K562 (cell line): ENCODE measurements around the gene PPP1R37. TPM values are rescaled to one million over a fixed set of nuclear protein-coding genes. Genes with fewer than 3 reads are reported as not detected.

Source experiments
- ATF7 ChIP-seq: fragments of 450-650 bp; IDR thresholded peaks from 2 replicates; pipeline ENCODE4 v1.7.1; 2014; ENCODE audit warnings: mild to moderate bottlenecking, moderate library complexity
- YY1 ChIP-seq, 3 experiments: IDR thresholded peaks; 2 replicates each; pipeline ENCODE4 v1.6.1; 2011; ENCODE audit warnings: low read length in 2 of 3, mild to moderate bottlenecking in 2 of 3, moderate library complexity in 2 of 3, borderline replicate concordance in 1 of 3, control low read depth in 1 of 3, low read depth in 1 of 3; ENCODE audit not compliant: insufficient read depth in 3 of 3, insufficient replicate concordance in 2 of 3, control insufficient read depth in 1 of 3, insufficient read length in 1 of 3; ENCODE audit errors: extremely low read depth in 1 of 3
- ZBTB8A ChIP-seq: fragments of 450-650 bp; IDR thresholded peaks from 2 replicates; pipeline ENCODE4 v1.6.1; 2018; ENCODE audit warnings: mild to moderate bottlenecking, moderate library complexity; ENCODE audit not compliant: partially characterized antibody
- ZNF75A ChIP-seq: fragments of 450-650 bp; formaldehyde crosslinking; IDR thresholded peaks from 2 replicates; pipeline ENCODE4 v1.4.0; 2020; ENCODE audit warnings: mild to moderate bottlenecking
- polyA plus RNA-seq, 8 experiments: library from polyadenylated mRNA; depleted of rRNA in 4 of 8; stranded (reverse) in 5 of 8; unstranded in 3 of 8; fragments of >200 nt; fragmentation: Nextera tagmentation in 2 of 8; fragmentation: Illumina TruSeq in 1 of 8; extraction: Ambion mirVana in 2 of 8; extraction: Trizol in 1 of 8; gene quantifications; 2 replicates each; pipeline versions ENCODE4 v1.2.1 to v1.2.3, GENCODE V29; 2011 to 2014; ENCODE audit warnings: inconsistent platforms in 1 of 8, missing spikeins in 1 of 8
- total RNA-seq, 7 experiments: library from RNA; depleted of rRNA in 6 of 7; stranded (reverse); fragments of >200 nt in 6 of 7; fragmentation: Illumina TruSeq in 2 of 7; extraction: Trizol in 2 of 7; gene quantifications; 2 replicates each; pipeline versions ENCODE4 v1.2.1 to v1.2.3, GENCODE V29; 2011 to 2021; ENCODE audit warnings: low replicate concordance in 1 of 7
- TF ChIP-seq, protein P1 (sequence below): fragments of 450-650 bp; IDR thresholded peaks from 2 replicates; pipeline ENCODE4 v1.7.0; 2016; ENCODE audit warnings: borderline replicate concordance
- TF ChIP-seq, protein P2 (sequence below): fragments of 450-650 bp; IDR thresholded peaks from 2 replicates; pipeline ENCODE4 v1.6.1; 2016; ENCODE audit warnings: missing biosample characterization, missing genetic modification characterization
- TF ChIP-seq, protein P3 (sequence below): sonication (generic); formaldehyde crosslinking; IDR thresholded peaks from 2 replicates; pipeline ENCODE4 v1.8.0; 2022; ENCODE audit warnings: mild to moderate bottlenecking, low read depth, missing genetic modification reagents
- TF ChIP-seq, protein P4 (sequence below): fragments of 250-450 bp; sonication (Bioruptor Pico); IDR thresholded peaks from 2 replicates; pipeline ENCODE4 v1.8.0; 2021; ENCODE audit warnings: mild to moderate bottlenecking, moderate library complexity
- TF ChIP-seq, protein P5 (sequence below): sonication (generic); formaldehyde crosslinking; IDR thresholded peaks from 2 replicates; pipeline ENCODE4 v1.8.0; 2023; ENCODE audit warnings: missing genetic modification reagents, mild to moderate bottlenecking, borderline replicate concordance

PPP1R37 gene
- total and polyA plus RNA-seq, 9 of the 15 experiments (the other 6 are each of a cell fraction or from before 2014, with no cell fraction given) = 0.04 to 20.3 (median 7.3) TPM

DNA sequence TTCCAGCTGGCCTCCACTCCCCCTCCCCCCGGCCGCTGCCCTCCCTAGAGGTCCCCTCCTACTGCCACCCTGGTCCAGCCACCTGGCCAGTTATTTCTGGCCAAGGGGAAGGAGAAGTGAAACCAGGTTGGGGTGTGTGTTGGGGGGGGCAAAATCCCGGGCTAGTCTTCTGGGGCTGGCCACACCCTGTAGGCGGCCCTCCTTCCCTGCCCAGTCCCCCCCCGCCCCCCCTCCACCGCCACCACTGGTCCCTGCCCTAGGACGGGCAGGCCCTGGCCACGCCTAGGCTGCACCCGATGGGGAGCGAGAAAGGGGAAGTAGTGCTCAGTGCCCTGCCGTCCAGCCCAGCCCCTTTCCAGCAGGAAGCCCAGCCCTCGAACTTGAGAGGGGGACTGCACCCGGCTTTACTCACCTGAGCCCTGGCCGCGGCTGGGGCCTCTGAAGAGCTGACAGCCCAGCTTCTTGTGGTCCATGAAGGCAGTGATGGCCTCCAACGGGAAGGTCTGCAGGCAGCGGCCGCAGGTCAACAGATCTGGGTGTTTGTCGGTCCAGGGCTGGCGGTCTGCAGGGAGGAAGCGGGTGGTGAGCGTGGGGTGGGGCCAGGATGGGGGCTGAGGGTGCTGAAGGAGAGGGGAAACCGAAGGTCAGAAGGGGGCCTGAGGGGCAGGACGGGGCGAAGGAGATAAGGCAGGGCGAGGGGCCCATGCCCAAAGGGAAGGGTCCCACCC lies 17.5 kb upstream of the PPP1R37 start (continued):
- no peak for TF ChIP-seq ZNF75A (CRISPR knock-in tag)
- TF ChIP-seq, protein P1, sequence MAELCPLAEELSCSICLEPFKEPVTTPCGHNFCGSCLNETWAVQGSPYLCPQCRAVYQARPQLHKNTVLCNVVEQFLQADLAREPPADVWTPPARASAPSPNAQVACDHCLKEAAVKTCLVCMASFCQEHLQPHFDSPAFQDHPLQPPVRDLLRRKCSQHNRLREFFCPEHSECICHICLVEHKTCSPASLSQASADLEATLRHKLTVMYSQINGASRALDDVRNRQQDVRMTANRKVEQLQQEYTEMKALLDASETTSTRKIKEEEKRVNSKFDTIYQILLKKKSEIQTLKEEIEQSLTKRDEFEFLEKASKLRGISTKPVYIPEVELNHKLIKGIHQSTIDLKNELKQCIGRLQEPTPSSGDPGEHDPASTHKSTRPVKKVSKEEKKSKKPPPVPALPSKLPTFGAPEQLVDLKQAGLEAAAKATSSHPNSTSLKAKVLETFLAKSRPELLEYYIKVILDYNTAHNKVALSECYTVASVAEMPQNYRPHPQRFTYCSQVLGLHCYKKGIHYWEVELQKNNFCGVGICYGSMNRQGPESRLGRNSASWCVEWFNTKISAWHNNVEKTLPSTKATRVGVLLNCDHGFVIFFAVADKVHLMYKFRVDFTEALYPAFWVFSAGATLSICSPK = 0 out of 2 replicates have a peak, but pooled peaks have one; percentile 38
- TF ChIP-seq, protein P2, sequence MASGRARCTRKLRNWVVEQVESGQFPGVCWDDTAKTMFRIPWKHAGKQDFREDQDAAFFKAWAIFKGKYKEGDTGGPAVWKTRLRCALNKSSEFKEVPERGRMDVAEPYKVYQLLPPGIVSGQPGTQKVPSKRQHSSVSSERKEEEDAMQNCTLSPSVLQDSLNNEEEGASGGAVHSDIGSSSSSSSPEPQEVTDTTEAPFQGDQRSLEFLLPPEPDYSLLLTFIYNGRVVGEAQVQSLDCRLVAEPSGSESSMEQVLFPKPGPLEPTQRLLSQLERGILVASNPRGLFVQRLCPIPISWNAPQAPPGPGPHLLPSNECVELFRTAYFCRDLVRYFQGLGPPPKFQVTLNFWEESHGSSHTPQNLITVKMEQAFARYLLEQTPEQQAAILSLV (tag) = no peak
- TF ChIP-seq, protein P3, sequence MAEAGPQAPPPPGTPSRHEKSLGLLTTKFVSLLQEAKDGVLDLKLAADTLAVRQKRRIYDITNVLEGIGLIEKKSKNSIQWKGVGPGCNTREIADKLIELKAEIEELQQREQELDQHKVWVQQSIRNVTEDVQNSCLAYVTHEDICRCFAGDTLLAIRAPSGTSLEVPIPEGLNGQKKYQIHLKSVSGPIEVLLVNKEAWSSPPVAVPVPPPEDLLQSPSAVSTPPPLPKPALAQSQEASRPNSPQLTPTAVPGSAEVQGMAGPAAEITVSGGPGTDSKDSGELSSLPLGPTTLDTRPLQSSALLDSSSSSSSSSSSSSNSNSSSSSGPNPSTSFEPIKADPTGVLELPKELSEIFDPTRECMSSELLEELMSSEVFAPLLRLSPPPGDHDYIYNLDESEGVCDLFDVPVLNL (CRISPR knock-in tag) = no peak
- peak in 2 of 3 experiments; percentile 27 to 32 for TF ChIP-seq YY1 (IDR thresholded peaks at IDR 0.05; ENCODE audit: borderline replicate concordance in 1 of 3, control insufficient read depth in 1 of 3, extremely low read depth in 1 of 3, insufficient read depth in 3 of 3, insufficient read length in 1 of 3, insufficient replicate concordance in 2 of 3, low read depth in 1 of 3, low read length in 2 of 3)
- TF ChIP-seq ATF7 = 0 out of 2 replicates have a peak, but pooled peaks have one; percentile 2
- TF ChIP-seq, protein P4, sequence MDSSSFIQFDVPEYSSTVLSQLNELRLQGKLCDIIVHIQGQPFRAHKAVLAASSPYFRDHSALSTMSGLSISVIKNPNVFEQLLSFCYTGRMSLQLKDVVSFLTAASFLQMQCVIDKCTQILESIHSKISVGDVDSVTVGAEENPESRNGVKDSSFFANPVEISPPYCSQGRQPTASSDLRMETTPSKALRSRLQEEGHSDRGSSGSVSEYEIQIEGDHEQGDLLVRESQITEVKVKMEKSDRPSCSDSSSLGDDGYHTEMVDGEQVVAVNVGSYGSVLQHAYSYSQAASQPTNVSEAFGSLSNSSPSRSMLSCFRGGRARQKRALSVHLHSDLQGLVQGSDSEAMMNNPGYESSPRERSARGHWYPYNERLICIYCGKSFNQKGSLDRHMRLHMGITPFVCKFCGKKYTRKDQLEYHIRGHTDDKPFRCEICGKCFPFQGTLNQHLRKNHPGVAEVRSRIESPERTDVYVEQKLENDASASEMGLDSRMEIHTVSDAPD (CRISPR knock-in tag) = no peak
- TF ChIP-seq, protein P5, sequence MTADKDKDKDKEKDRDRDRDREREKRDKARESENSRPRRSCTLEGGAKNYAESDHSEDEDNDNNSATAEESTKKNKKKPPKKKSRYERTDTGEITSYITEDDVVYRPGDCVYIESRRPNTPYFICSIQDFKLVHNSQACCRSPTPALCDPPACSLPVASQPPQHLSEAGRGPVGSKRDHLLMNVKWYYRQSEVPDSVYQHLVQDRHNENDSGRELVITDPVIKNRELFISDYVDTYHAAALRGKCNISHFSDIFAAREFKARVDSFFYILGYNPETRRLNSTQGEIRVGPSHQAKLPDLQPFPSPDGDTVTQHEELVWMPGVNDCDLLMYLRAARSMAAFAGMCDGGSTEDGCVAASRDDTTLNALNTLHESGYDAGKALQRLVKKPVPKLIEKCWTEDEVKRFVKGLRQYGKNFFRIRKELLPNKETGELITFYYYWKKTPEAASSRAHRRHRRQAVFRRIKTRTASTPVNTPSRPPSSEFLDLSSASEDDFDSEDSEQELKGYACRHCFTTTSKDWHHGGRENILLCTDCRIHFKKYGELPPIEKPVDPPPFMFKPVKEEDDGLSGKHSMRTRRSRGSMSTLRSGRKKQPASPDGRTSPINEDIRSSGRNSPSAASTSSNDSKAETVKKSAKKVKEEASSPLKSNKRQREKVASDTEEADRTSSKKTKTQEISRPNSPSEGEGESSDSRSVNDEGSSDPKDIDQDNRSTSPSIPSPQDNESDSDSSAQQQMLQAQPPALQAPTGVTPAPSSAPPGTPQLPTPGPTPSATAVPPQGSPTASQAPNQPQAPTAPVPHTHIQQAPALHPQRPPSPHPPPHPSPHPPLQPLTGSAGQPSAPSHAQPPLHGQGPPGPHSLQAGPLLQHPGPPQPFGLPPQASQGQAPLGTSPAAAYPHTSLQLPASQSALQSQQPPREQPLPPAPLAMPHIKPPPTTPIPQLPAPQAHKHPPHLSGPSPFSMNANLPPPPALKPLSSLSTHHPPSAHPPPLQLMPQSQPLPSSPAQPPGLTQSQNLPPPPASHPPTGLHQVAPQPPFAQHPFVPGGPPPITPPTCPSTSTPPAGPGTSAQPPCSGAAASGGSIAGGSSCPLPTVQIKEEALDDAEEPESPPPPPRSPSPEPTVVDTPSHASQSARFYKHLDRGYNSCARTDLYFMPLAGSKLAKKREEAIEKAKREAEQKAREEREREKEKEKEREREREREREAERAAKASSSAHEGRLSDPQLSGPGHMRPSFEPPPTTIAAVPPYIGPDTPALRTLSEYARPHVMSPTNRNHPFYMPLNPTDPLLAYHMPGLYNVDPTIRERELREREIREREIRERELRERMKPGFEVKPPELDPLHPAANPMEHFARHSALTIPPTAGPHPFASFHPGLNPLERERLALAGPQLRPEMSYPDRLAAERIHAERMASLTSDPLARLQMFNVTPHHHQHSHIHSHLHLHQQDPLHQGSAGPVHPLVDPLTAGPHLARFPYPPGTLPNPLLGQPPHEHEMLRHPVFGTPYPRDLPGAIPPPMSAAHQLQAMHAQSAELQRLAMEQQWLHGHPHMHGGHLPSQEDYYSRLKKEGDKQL = 0 out of 2 replicates have a peak, but pooled peaks have one; percentile 78
- no peak for TF ChIP-seq ZBTB8A
